Gastroesophageal sphincter (tissue), 3 donors: ENCODE results near the gene ZNF74.

Experiments used
- EP300 ChIP-seq: sonication (generic); formaldehyde crosslinking; IDR thresholded peaks from one replicate; pipeline ENCODE4 v1.6.1; 2017; ENCODE audit warnings: antibody characterized with exemption, mild to moderate bottlenecking
- POLR2A ChIP-seq, 2 donors: fragments of 450-650 bp; IDR thresholded peaks; one replicate each; pipeline ENCODE4 v1.6.1; 2017; ENCODE audit warnings: antibody characterized with exemption in 2 of 2, mild to moderate bottlenecking in 2 of 2, moderate library complexity in 1 of 2
- POLR2AphosphoS5 ChIP-seq: sonication (generic); formaldehyde crosslinking; IDR thresholded peaks from one replicate; pipeline ENCODE4 v1.6.1; 2017; ENCODE audit warnings: antibody characterized with exemption
- TF ChIP-seq, protein P1 (sequence below), 4 experiments: fragments of 200-600 bp in 2 of 4; fragments of 450-650 bp in 2 of 4; sonication (generic) in 1 of 4; IDR thresholded peaks; one replicate each; pipeline ENCODE4 v1.5.1; 2017 to 2019; ENCODE audit warnings: antibody characterized with exemption in 4 of 4, mild to moderate bottlenecking in 2 of 4, moderate library complexity in 2 of 4

DNA sequence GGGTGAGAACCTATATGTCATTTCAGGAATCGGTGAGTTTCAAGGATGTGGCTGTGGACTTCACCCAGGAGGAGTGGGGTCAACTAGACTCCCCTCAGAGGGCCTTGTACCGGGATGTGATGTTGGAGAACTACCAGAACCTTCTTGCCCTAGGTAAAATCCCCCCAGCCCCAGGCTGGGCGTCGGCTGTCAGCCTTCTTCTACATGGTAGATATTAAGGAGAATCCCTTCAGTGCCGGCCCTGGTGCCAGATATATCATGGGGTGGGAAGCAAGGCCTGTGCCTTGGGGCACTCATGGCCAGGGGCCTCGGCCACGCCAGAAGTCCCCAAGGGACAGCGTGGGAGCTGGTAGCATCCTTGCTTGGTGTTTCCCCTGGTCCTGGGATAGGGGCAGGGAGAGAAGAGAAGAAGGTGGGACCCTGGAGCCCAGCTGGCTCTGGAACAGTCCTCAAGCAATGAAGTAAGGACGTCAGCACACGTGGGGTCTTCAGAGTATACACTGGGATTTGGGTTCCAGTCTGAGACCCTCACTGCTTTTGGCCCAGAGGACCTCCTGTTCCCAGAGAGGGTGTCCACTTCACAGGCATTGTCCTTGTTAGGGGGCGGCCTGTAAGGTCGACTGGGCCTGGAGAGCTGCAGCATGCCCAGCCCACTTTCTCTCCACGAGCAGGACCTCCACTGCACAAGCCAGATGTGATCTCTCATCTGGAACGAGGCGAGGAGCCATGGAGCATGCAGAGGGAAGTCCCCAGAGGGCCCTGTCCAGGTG lies 6.8 kb downstream of the ZNF74 start:
- TF ChIP-seq, protein P1, sequence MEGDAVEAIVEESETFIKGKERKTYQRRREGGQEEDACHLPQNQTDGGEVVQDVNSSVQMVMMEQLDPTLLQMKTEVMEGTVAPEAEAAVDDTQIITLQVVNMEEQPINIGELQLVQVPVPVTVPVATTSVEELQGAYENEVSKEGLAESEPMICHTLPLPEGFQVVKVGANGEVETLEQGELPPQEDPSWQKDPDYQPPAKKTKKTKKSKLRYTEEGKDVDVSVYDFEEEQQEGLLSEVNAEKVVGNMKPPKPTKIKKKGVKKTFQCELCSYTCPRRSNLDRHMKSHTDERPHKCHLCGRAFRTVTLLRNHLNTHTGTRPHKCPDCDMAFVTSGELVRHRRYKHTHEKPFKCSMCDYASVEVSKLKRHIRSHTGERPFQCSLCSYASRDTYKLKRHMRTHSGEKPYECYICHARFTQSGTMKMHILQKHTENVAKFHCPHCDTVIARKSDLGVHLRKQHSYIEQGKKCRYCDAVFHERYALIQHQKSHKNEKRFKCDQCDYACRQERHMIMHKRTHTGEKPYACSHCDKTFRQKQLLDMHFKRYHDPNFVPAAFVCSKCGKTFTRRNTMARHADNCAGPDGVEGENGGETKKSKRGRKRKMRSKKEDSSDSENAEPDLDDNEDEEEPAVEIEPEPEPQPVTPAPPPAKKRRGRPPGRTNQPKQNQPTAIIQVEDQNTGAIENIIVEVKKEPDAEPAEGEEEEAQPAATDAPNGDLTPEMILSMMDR (IDR thresholded peaks at IDR 0.05): no peak
- no peak for TF ChIP-seq POLR2AphosphoS5
- TF ChIP-seq EP300: no peak
- TF ChIP-seq POLR2A (IDR thresholded peaks at IDR 0.05): no peak
